ENCODE measurements around the gene RBL1.

- no peak for TF ChIP-seq GATA2 (IDR thresholded peaks at IDR 0.05; ENCODE audit: low read depth, low read length)
- no peak for TF ChIP-seq GATA3 (IDR thresholded peaks at IDR 0.05; ENCODE audit: low read depth, low read length)
Measured at GRCh38 chr20:36969051-36969450, 126.7 kb downstream of the RBL1 start.

Measured in SH-SY5Y (cell line).